ENCODE results near the gene EXOSC10. TPM values are rescaled to one million over a fixed set of nuclear protein-coding genes. Genes with fewer than 3 reads are reported as not detected.
A peak's percentile ranks its signal among the peaks of the same experiment; 100 is the strongest.
"Not testable (repeated sequence)": the region's sequence is repeated elsewhere in the genome, so short reads cannot be mapped to it uniquely, and the experiment has no call there.

EXOSC10 gene
- polyA plus RNA-seq, 1 donor (not counting 4 experiments of a cell fraction or from before 2014, with no cell fraction given) = 61.2 TPM

DNA sequence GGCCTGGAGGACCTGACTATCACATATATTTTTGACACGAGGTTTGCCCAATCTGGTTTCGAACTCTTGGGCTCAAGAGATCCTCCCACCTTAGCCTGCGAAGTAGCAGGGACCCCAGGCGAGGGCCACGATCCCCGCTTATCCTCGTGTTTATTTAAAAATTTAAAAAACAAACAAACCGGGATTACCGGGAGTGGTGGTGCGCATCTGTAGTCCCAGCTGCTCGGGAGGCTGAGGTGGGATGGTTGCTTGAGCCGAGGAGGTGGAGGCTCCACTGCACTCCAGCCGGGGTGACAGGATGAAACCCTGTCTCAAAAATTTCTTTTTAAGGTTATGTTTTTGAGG is 452 bp upstream of the EXOSC10 start:
- FAIRE-seq = peak; percentile 23
- Histone ChIP-seq H2AFZ (ENCODE audit: control insufficient read depth, low read length) (peak overlapping the region; percentile 89), H3K27me3 (ENCODE audit: control insufficient read depth, extremely low read depth, insufficient read depth, low read length) (no peaks in the 10 kb centered on the region), H3K4me2 (ENCODE audit: control insufficient read depth, extremely low read depth, insufficient read depth, low read depth, low read length) (peak overlapping the region; percentile 64), H3K4me1 (ENCODE audit: control insufficient read depth, extremely low read depth, insufficient read depth, low read length) (peaks cover 10% of the 10 kb centered on the region), H3K36me3 (ENCODE audit: control insufficient read depth in 2 of 2, extremely low read depth in 1 of 2, insufficient read depth in 2 of 2, low read length in 2 of 2) (peaks cover 3 to 15% of the 10 kb centered on the region in 2 experiments), H3K9me1 (ENCODE audit: control insufficient read depth, extremely low read depth, insufficient read depth, low read length) (no peaks in the 10 kb centered on the region), H3K9me3 (ENCODE audit: control insufficient read depth, low read depth, low read length) (no peaks in the 10 kb centered on the region), H3K4me3 (ENCODE audit: control insufficient read depth in 2 of 3, extremely low read depth in 1 of 3, insufficient read depth in 2 of 3, low read depth in 1 of 3, low read length in 3 of 3) (peak overlapping the region in 2 of 3 experiments; percentile 65 to 90), H3K79me2 (ENCODE audit: control insufficient read depth, insufficient read depth, low read length) (peaks cover 23% of the 10 kb centered on the region), H3K9ac (ENCODE audit: control insufficient read depth, extremely low read depth, insufficient read depth, low read length) (peak overlapping the region; percentile 87), H3K27ac (ENCODE audit: control insufficient read depth, insufficient read depth, low read length) (peak overlapping the region; percentile 88), H4K20me1 (ENCODE audit: control insufficient read depth, extremely low read depth, insufficient read depth, low read length) (no peaks in the 10 kb centered on the region)
- TF ChIP-seq, protein P1, sequence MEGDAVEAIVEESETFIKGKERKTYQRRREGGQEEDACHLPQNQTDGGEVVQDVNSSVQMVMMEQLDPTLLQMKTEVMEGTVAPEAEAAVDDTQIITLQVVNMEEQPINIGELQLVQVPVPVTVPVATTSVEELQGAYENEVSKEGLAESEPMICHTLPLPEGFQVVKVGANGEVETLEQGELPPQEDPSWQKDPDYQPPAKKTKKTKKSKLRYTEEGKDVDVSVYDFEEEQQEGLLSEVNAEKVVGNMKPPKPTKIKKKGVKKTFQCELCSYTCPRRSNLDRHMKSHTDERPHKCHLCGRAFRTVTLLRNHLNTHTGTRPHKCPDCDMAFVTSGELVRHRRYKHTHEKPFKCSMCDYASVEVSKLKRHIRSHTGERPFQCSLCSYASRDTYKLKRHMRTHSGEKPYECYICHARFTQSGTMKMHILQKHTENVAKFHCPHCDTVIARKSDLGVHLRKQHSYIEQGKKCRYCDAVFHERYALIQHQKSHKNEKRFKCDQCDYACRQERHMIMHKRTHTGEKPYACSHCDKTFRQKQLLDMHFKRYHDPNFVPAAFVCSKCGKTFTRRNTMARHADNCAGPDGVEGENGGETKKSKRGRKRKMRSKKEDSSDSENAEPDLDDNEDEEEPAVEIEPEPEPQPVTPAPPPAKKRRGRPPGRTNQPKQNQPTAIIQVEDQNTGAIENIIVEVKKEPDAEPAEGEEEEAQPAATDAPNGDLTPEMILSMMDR (optimal IDR thresholded peaks at IDR 0.05 in 1 of 3, IDR thresholded peaks at IDR 0.05 in 1 of 3, conservative IDR thresholded peaks at IDR 0.05 in 1 of 3; ENCODE audit: extremely low read depth in 1 of 3, insufficient read depth in 2 of 3, low read length in 3 of 3) = no peak
- no peak for TF ChIP-seq EZH2 (IDR thresholded peaks at IDR 0.05; ENCODE audit: low read length)
- dilution Hi-C loops (cut with MboI; ENCODE audit: extremely low pct_ligation_motif_present, low sequenced_read_pairs) = no loop called here
- DNase-seq (ENCODE audit: low read depth, low spot score) = no peak

DNA sequence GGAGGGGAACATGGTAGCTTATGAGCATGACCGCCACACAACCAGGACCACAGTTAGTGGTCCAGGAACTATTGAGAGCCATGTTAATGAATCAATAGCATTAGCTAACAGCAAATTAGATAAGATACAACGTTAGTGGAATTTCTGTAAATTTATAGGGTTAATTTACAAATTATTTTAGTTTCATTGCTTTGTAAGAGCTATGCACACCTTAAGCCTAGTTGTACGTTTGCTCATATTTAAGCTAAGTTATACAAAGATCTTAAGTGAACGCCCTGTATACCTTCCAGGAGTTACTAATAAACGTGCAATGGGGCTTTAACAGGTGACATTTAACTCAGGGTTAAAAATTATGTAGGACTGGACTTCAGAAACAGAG is 749 bp downstream of the EXOSC10 start:
- H3K4me3 ChIP-seq (ENCODE audit: control insufficient read depth in 2 of 3, extremely low read depth in 1 of 3, insufficient read depth in 2 of 3, low read depth in 1 of 3, low read length in 3 of 3) = peak overlapping the region; percentile 90 to 94 (median 93)
- H3K27me3 ChIP-seq (ENCODE audit: control insufficient read depth, extremely low read depth, insufficient read depth, low read length) = no peaks in the 10 kb centered on the region
- TF ChIP-seq EZH2 (IDR thresholded peaks at IDR 0.05; ENCODE audit: low read length) = no peak
- TF ChIP-seq, protein P1 (optimal IDR thresholded peaks at IDR 0.05 in 1 of 3, IDR thresholded peaks at IDR 0.05 in 1 of 3, conservative IDR thresholded peaks at IDR 0.05 in 1 of 3; ENCODE audit: extremely low read depth in 1 of 3, insufficient read depth in 2 of 3, low read length in 3 of 3) = no peak
- H3K4me1 ChIP-seq (ENCODE audit: control insufficient read depth, extremely low read depth, insufficient read depth, low read length) = peaks cover 10% of the 10 kb centered on the region
- peak overlapping the region; percentile 90 for H3K4me2 ChIP-seq (ENCODE audit: control insufficient read depth, extremely low read depth, insufficient read depth, low read depth, low read length)
- peak overlapping the region; percentile 62 for H2AFZ ChIP-seq (ENCODE audit: control insufficient read depth, low read length)
- dilution Hi-C loops (cut with MboI; ENCODE audit: extremely low pct_ligation_motif_present, low sequenced_read_pairs) = no loop called here
- H3K36me3 ChIP-seq (ENCODE audit: control insufficient read depth in 2 of 2, extremely low read depth in 1 of 2, insufficient read depth in 2 of 2, low read length in 2 of 2) = peaks cover 4 to 15% of the 10 kb centered on the region in 2 experiments
- FAIRE-seq (no peak), DNase-seq (ENCODE audit: low read depth, low spot score) (no peak)
- H3K9me3 ChIP-seq (ENCODE audit: control insufficient read depth, low read depth, low read length) = no peaks in the 10 kb centered on the region
- peaks cover 25% of the 10 kb centered on the region for H3K79me2 ChIP-seq (ENCODE audit: control insufficient read depth, insufficient read depth, low read length)
- no peaks in the 10 kb centered on the region for H4K20me1 ChIP-seq (ENCODE audit: control insufficient read depth, extremely low read depth, insufficient read depth, low read length)
- peak overlapping the region; percentile 88 for H3K27ac ChIP-seq (ENCODE audit: control insufficient read depth, insufficient read depth, low read length)
- H3K9ac ChIP-seq (ENCODE audit: control insufficient read depth, extremely low read depth, insufficient read depth, low read length) = peak overlapping the region; percentile 87
- no peaks in the 10 kb centered on the region for H3K9me1 ChIP-seq (ENCODE audit: control insufficient read depth, extremely low read depth, insufficient read depth, low read length)

DNA sequence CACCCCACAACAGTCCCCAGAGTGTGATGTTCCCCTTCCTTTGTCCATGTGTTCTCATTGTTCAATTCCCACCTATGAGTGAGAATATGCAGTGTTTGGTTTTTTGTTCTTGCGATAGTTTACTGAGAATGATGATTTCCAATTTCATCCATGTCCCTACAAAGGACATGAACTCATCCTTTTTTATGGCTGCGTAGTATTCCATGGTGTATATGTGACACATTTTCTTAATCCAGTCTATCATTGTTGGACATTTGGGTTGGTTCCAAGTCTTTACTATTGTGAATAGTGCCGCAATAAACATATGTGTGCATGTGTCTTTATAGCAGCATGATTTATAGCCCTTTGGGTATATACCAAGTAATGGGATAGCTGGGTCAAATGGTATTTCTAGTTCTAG is 15.9 kb downstream of the EXOSC10 start:
- H3K27ac ChIP-seq (ENCODE audit: control insufficient read depth, insufficient read depth, low read length); H3K9ac ChIP-seq (ENCODE audit: control insufficient read depth, extremely low read depth, insufficient read depth, low read length); FAIRE-seq; H3K4me3 ChIP-seq (ENCODE audit: control insufficient read depth in 2 of 3, extremely low read depth in 1 of 3, insufficient read depth in 2 of 3, low read depth in 1 of 3, low read length in 3 of 3); DNase-seq (ENCODE audit: low read depth, low spot score); H3K27me3 ChIP-seq (ENCODE audit: control insufficient read depth, extremely low read depth, insufficient read depth, low read length); H3K79me2 ChIP-seq (ENCODE audit: control insufficient read depth, insufficient read depth, low read length); H3K4me1 ChIP-seq (ENCODE audit: control insufficient read depth, extremely low read depth, insufficient read depth, low read length); H3K4me2 ChIP-seq (ENCODE audit: control insufficient read depth, extremely low read depth, insufficient read depth, low read depth, low read length); H2AFZ ChIP-seq (ENCODE audit: control insufficient read depth, low read length); H4K20me1 ChIP-seq (ENCODE audit: control insufficient read depth, extremely low read depth, insufficient read depth, low read length); H3K9me1 ChIP-seq (ENCODE audit: control insufficient read depth, extremely low read depth, insufficient read depth, low read length); dilution Hi-C loops (cut with MboI; ENCODE audit: extremely low pct_ligation_motif_present, low sequenced_read_pairs); H3K9me3 ChIP-seq (ENCODE audit: control insufficient read depth, low read depth, low read length): not testable (repeated sequence)
- H3K36me3 ChIP-seq (ENCODE audit: control insufficient read depth in 2 of 2, extremely low read depth in 1 of 2, insufficient read depth in 2 of 2, low read length in 2 of 2) = peaks cover 30 to 35% of the 10 kb centered on the region in 2 experiments

Data from keratinocyte (primary cell).